Right lobe of liver (tissue), 6 donors: ENCODE measurements around the gene PLPP7. TPM values are rescaled to one million over a fixed set of nuclear protein-coding genes. Genes with fewer than 3 reads are reported as not detected.

Source experiments
- ATAC-seq, 4 donors: fragments of 200-7000 bp; cut with Tn5 transposase; one replicate each; pipeline ENCODE4 v1.9.1; 2020; ENCODE audit warnings: mild to moderate bottlenecking in 4 of 4, moderate library complexity in 4 of 4
- DNase-seq, 3 donors: peaks; one replicate each; pipeline ENCODE4 v3.0.0-alpha.2; 2020
- H3K27ac ChIP-seq, 3 donors: fragments of 200-600 bp; one replicate each; pipeline ENCODE4 v1.8.0; 2022
- H3K27me3 ChIP-seq, 2 donors: fragments of 200-600 bp; one replicate each; pipeline ENCODE4 v1.8.0; 2022
- H3K36me3 ChIP-seq, 4 donors: fragments of 200-600 bp; sonication (generic) in 1 of 4; one replicate each; pipeline versions ENCODE4 v1.5.1 to v1.8.0; 2017 to 2022; ENCODE audit warnings: control low read depth in 1 of 4
- H3K4me1 ChIP-seq, 4 donors: fragments of 200-600 bp; sonication (generic) in 1 of 4; one replicate each; pipeline versions ENCODE4 v1.5.1 to v1.8.0; 2017 to 2022; ENCODE audit warnings: control low read depth in 1 of 4
- H3K4me3 ChIP-seq, 3 donors: fragments of 200-600 bp; one replicate each; pipeline ENCODE4 v1.8.0; 2022
- H3K9me3 ChIP-seq, 4 donors: fragments of 200-600 bp; sonication (generic) in 1 of 4; one replicate each; pipeline versions ENCODE4 v1.5.1 to v1.8.0; 2017 to 2022; ENCODE audit warnings: control low read depth in 1 of 4
- CTCF ChIP-seq, 4 donors: fragments of 200-600 bp in 3 of 4; fragments of 450-650 bp in 1 of 4; IDR thresholded peaks; one replicate each; pipeline versions ENCODE4 v1.5.1 to v1.8.0; 2016 to 2022; ENCODE audit warnings: antibody characterized with exemption in 4 of 4, mild to moderate bottlenecking in 2 of 4
- POLR2A ChIP-seq: fragments of 450-650 bp; IDR thresholded peaks from one replicate; pipeline ENCODE4 v1.6.1; 2017; ENCODE audit warnings: antibody characterized with exemption, mild to moderate bottlenecking
- WGBS: methylation state at CpG from one replicate; pipeline ENCODE4 v1.1.6; 2018; ENCODE audit warnings: low coverage, low lambda C conversion rate; ENCODE audit not compliant: insufficient coverage; ENCODE audit errors: missing lambda C conversion rate; 5-methylcytosine and 5-hydroxymethylcytosine counted together
- intact Hi-C, 2 donors: fragments of 100-400 bp; cut with DNase I; formaldehyde crosslinking; loops; one replicate each; pipeline versions ENCODE4 v1.11.2 to v1.14.1; 2022
- total RNA-seq, 6 experiments: library from RNA; depleted of rRNA in 2 of 6; stranded (reverse); fragments of >200 nt in 2 of 6; fragmentation: NEBNext Ultra II Directional in 3 of 6; extraction: Animal tissue kit (Norgen Biotek cat#: 25700) in 3 of 6; gene quantifications; one replicate each; pipeline versions ENCODE4 v1.1.0 to v1.2.4, GENCODE V29; 2016 to 2023
- donor health status: DM: no; HTN: yes; CAD: no.
- donor health status: DM: no; HTN: no; CAD: no.
- donor health status: DM: no; HTN: no; CAD: no.
- donor health status: DM: no; HTN: yes; CAD: no.
- donor health status: DM: no; HTN: yes; CAD: no.

The PLPP7 gene
- total RNA-seq, 6 experiments from 2014 or later = 0.11 to 0.43 (median 0.22) TPM; not detected in 1

DNA sequence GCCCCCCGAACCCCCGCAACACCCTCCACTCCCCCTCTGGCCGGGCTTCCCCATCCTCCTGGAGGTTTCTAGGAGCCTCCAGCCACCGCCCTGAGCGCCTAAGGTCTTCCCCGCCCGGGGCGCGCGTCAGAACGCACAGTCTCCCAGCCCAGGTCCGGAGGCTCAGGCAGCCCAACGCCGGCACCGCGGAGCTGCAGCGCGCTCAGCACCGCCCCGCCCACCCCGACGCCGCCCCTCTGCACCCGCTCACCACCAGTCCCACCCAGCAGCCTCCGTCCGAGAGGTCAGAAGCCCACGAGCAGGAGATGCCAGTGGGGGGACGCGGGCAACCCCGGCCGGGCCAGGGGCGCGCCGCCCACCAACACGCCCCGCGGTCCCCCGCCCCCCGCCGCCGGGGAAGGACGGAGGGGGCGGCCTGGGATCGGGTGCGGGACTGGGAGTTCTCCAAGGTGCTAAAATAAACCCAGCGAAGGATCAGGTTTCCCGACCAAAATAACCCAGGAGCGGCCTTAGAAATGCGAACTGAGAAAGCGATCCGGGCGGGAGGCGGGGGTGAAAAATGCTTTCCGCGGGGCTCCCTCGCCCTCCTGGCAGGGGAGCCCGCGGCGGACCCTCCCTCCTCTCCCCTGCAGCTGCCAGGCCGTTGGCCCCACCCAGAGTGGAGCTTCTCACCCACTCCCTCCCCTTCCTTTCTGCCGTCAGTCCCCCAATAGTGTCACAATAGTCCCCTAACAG is 6.7 kb upstream of the PLPP7 start:
- ATAC-seq (no peak), DNase-seq (no peak)
- H3K9me3 ChIP-seq = no peaks in the 10 kb centered on the region
- intact Hi-C loops = no loop called here
- no peak overlapping the region for H3K4me3 ChIP-seq
- H3K27me3 ChIP-seq = no peaks in the 10 kb centered on the region
- TF ChIP-seq POLR2A = no peak
- TF ChIP-seq CTCF (IDR thresholded peaks at IDR 0.05) = no peak
- 7% methylated on average over 6 of the region's 61 CpGs for whole genome bisulfite sequencing
- H3K36me3 ChIP-seq = no peaks in the 10 kb centered on the region
- H3K4me1 ChIP-seq = no peaks in the 10 kb centered on the region
- H3K27ac ChIP-seq = no peak overlapping the region

- Histone ChIP-seq H3K27ac (no peak overlapping the region), H3K27me3 (no peaks in the 10 kb centered on the region), H3K4me3 (no peak overlapping the region), H3K4me1 (no peaks in the 10 kb centered on the region), H3K9me3 (no peaks in the 10 kb centered on the region), H3K36me3 (no peaks in the 10 kb centered on the region)
- no peak for ATAC-seq
- 96% methylated on average over 4 of the region's 6 CpGs for WGBS
- intact Hi-C loops = no loop called here
- no peak for DNase-seq
- TF ChIP-seq CTCF (IDR thresholded peaks at IDR 0.05) = no peak
- no peak for TF ChIP-seq POLR2A
Measured at GRCh38 chr9:131284856-131285255, 4.7 kb upstream of the PLPP7 start.

GRCh38 chr9:131287359-131287758 is 2.2 kb upstream of the PLPP7 start:
- no peak for ATAC-seq
- H3K36me3 ChIP-seq = no peaks in the 10 kb centered on the region

GRCh38 chr9:131288217-131288616 is 1.3 kb upstream of the PLPP7 start:
- WGBS = 49% methylated on average over 2 of the region's 9 CpGs
- Histone ChIP-seq H3K4me1 (no peaks in the 10 kb centered on the region), H3K36me3 (no peaks in the 10 kb centered on the region), H3K9me3 (no peaks in the 10 kb centered on the region), H3K27ac (no peak overlapping the region), H3K27me3 (no peaks in the 10 kb centered on the region), H3K4me3 (no peak overlapping the region)
- DNase-seq = no peak
- no peak for ATAC-seq
- intact Hi-C loops = no loop called here
- TF ChIP-seq CTCF (IDR thresholded peaks at IDR 0.05) = no peak
- TF ChIP-seq POLR2A = no peak

More at GRCh38 chr9:131287359-131287758, 2.2 kb upstream of the PLPP7 start:
- DNase-seq = no peak
- TF ChIP-seq CTCF (IDR thresholded peaks at IDR 0.05) (no peak), POLR2A (no peak)
- intact Hi-C loops = no loop called here
- Histone ChIP-seq H3K9me3 (no peaks in the 10 kb centered on the region), H3K4me3 (no peak overlapping the region), H3K27ac (no peak overlapping the region), H3K4me1 (no peaks in the 10 kb centered on the region), H3K27me3 (no peaks in the 10 kb centered on the region)
- WGBS = no CpG with 5 or more reads among the region's 6 CpGs
